Neural cell (in vitro differentiated cells): Measurements from ENCODE around the gene EHD1. TPM values are rescaled to one million over a fixed set of nuclear protein-coding genes. Genes with fewer than 3 reads are reported as not detected.

Experiments used
- H2AFZ ChIP-seq: fragments of 200-600, 300-800 bp; sonication (generic), shearing (Covaris generic); 2 replicates; pipeline ENCODE4 v1.6.0; 2014; ENCODE audit warnings: low read depth, mild to moderate bottlenecking, antibody characterized with exemption, low read length, moderate library complexity
- H3F3A ChIP-seq: fragments of 200-600 bp; shearing (Covaris generic); 2 replicates; pipeline ENCODE4 v1.6.1; 2016; ENCODE audit warnings: mild to moderate bottlenecking, moderate library complexity, mixed read lengths, antibody characterized with exemption, low read length; ENCODE audit not compliant: insufficient read depth, poor library complexity, severe bottlenecking
- H3K27ac ChIP-seq: fragments of 200-600, 300-800 bp; sonication (generic), shearing (Covaris generic); 2 replicates; pipeline ENCODE4 v1.5.1; 2014; ENCODE audit warnings: mild to moderate bottlenecking, low read length, moderate library complexity
- H3K27me3 ChIP-seq: fragments of 300-800, 200-600 bp; sonication (generic), shearing (Covaris generic); 2 replicates; pipeline ENCODE4 v1.6.0; 2014; ENCODE audit warnings: mild to moderate bottlenecking, low read depth, low read length, moderate library complexity; ENCODE audit not compliant: insufficient read depth
- H3K36me3 ChIP-seq: fragments of 300-800, 200-600 bp; sonication (generic), shearing (Covaris generic); 2 replicates; pipeline ENCODE4 v1.5.1; 2014; ENCODE audit warnings: mild to moderate bottlenecking, antibody characterized with exemption, low read length, moderate library complexity; ENCODE audit not compliant: insufficient read depth
- H3K4me2 ChIP-seq: fragments of 300-800, 200-600 bp; sonication (generic), shearing (Covaris generic); 2 replicates; pipeline ENCODE4 v1.6.0; 2014; ENCODE audit warnings: mild to moderate bottlenecking, low read length
- H3K4me3 ChIP-seq: fragments of 300-800, 200-600 bp; sonication (generic), shearing (Covaris generic); 2 replicates; pipeline ENCODE4 v1.5.1; 2014; ENCODE audit warnings: mild to moderate bottlenecking, low read length, moderate library complexity
- H3K79me2 ChIP-seq: fragments of 200-600 bp; shearing (Covaris generic); replicated peaks from 2 replicates; pipeline ENCODE4 v1.6.0; 2014; ENCODE audit warnings: mild to moderate bottlenecking, low read length, moderate library complexity; ENCODE audit not compliant: insufficient read depth
- H3K9ac ChIP-seq: fragments of 300-800, 200-600 bp; sonication (generic), shearing (Covaris generic); 2 replicates; pipeline ENCODE4 v1.6.1; 2016; ENCODE audit warnings: mild to moderate bottlenecking, low read length, mixed read lengths
- H3K9me2 ChIP-seq: fragments of 200-600 bp; shearing (Covaris generic); 2 replicates; pipeline ENCODE4 v1.6.1; 2016; ENCODE audit warnings: mild to moderate bottlenecking, low read length, mixed read lengths; ENCODE audit not compliant: insufficient read depth
- H3K9me3 ChIP-seq: fragments of 200-600, 300-800 bp; sonication (generic), shearing (Covaris generic); 2 replicates; pipeline ENCODE4 v1.6.1; 2016; ENCODE audit warnings: mild to moderate bottlenecking, mixed run types, low read length, moderate library complexity, mixed read lengths
- H4K20me1 ChIP-seq: fragments of 200-600 bp; shearing (Covaris generic); 2 replicates; pipeline ENCODE4 v1.6.1; 2016; ENCODE audit warnings: mild to moderate bottlenecking, mixed run types; ENCODE audit not compliant: insufficient read depth
- EP300 ChIP-seq: fragments of 450-650 bp; conservative IDR thresholded peaks from 2 replicates; pipeline ENCODE4 v1.6.1; 2014; ENCODE audit warnings: antibody characterized with exemption, mild to moderate bottlenecking, moderate library complexity; ENCODE audit not compliant: poor library complexity, severe bottlenecking
- EZH2 ChIP-seq: fragments of 200-600, 300-800 bp; shearing (Covaris generic), sonication (generic); IDR thresholded peaks from 2 replicates; pipeline ENCODE4 v1.6.1; 2014; ENCODE audit warnings: antibody characterized with exemption, low read length, borderline replicate concordance, mild to moderate bottlenecking; ENCODE audit not compliant: insufficient read depth, poor library complexity, severe bottlenecking
- MXI1 ChIP-seq: fragments of 450-650 bp; conservative IDR thresholded peaks from 2 replicates; pipeline ENCODE4 v1.6.1; 2014; ENCODE audit warnings: antibody characterized with exemption, mild to moderate bottlenecking; ENCODE audit not compliant: poor library complexity, severe bottlenecking
- POLR2AphosphoS5 ChIP-seq: IDR thresholded peaks from 2 replicates; pipeline ENCODE4 v1.6.1; 2012
- RAD21 ChIP-seq: fragments of 450-650 bp; conservative IDR thresholded peaks from 2 replicates; pipeline ENCODE4 v1.6.1; 2014; ENCODE audit warnings: antibody characterized with exemption, mild to moderate bottlenecking, moderate library complexity
- SMC3 ChIP-seq: fragments of 450-650 bp; conservative IDR thresholded peaks from 2 replicates; pipeline ENCODE4 v1.6.1; 2014; ENCODE audit warnings: antibody characterized with exemption, mild to moderate bottlenecking, moderate library complexity; ENCODE audit not compliant: poor library complexity
- TAF1 ChIP-seq: IDR thresholded peaks from 2 replicates; pipeline ENCODE4 v1.6.1; 2012; ENCODE audit warnings: low read depth
- polyA plus RNA-seq: library from polyadenylated mRNA; depleted of rRNA; stranded (reverse); fragments of >200 nt; gene quantifications from 2 replicates; pipeline ENCODE4 v1.2.3, GENCODE V29; 2014
- TF ChIP-seq, protein P1 (sequence below): fragments of 450-650 bp; IDR thresholded peaks from 2 replicates; pipeline ENCODE4 v1.5.1; 2014; ENCODE audit warnings: antibody characterized with exemption, mild to moderate bottlenecking, moderate library complexity; ENCODE audit not compliant: poor library complexity, severe bottlenecking
- TF ChIP-seq, protein P2 (sequence below): IDR thresholded peaks from 2 replicates; pipeline ENCODE4 v1.6.1; 2012; ENCODE audit warnings: borderline replicate concordance

The EHD1 gene
- polyA plus RNA-seq, 1 donor from 2014 or later = 26.4 TPM

DNA sequence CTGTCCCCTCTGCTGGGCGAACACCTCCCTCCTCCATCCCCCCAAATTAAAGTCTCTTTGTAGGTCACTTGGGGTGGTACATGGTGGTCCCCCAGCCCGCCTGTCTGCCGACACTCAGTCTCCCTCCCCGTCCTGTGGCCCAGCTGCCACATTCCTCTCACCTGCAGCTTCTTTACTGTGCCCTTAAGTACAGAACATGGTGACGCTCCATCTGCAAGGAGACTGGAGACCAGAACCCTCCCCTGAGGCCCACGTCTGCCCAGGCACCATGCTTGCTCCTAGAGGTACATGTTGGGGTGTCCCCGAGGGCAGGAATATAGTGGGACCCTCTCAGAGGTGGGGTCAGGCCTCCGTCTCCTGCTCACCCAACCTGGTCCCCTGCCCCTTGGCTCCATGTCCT lies 5.6 kb upstream of the EHD1 start:
- no peak overlapping the region for H3K27ac ChIP-seq
- no peak overlapping the region for H2AFZ ChIP-seq
- H3K27me3 ChIP-seq = no peaks in the 10 kb centered on the region
- H4K20me1 ChIP-seq = no peaks in the 10 kb centered on the region
- H3K79me2 ChIP-seq = no peaks in the 10 kb centered on the region
- no peaks in the 10 kb centered on the region for H3F3A ChIP-seq
- H3K4me2 ChIP-seq = no peak overlapping the region
- H3K36me3 ChIP-seq = no peaks in the 10 kb centered on the region
- no peaks in the 10 kb centered on the region for H3K9me3 ChIP-seq
- no peaks in the 10 kb centered on the region for H3K9me2 ChIP-seq
- H3K9ac ChIP-seq = no peak overlapping the region
- TF ChIP-seq SMC3 (no peak), EZH2 (no peak), POLR2AphosphoS5 (no peak), MXI1 (no peak), RAD21 (no peak), TAF1 (no peak), EP300 (no peak)
- TF ChIP-seq, protein P1, sequence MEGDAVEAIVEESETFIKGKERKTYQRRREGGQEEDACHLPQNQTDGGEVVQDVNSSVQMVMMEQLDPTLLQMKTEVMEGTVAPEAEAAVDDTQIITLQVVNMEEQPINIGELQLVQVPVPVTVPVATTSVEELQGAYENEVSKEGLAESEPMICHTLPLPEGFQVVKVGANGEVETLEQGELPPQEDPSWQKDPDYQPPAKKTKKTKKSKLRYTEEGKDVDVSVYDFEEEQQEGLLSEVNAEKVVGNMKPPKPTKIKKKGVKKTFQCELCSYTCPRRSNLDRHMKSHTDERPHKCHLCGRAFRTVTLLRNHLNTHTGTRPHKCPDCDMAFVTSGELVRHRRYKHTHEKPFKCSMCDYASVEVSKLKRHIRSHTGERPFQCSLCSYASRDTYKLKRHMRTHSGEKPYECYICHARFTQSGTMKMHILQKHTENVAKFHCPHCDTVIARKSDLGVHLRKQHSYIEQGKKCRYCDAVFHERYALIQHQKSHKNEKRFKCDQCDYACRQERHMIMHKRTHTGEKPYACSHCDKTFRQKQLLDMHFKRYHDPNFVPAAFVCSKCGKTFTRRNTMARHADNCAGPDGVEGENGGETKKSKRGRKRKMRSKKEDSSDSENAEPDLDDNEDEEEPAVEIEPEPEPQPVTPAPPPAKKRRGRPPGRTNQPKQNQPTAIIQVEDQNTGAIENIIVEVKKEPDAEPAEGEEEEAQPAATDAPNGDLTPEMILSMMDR = no peak
- TF ChIP-seq, protein P2, sequence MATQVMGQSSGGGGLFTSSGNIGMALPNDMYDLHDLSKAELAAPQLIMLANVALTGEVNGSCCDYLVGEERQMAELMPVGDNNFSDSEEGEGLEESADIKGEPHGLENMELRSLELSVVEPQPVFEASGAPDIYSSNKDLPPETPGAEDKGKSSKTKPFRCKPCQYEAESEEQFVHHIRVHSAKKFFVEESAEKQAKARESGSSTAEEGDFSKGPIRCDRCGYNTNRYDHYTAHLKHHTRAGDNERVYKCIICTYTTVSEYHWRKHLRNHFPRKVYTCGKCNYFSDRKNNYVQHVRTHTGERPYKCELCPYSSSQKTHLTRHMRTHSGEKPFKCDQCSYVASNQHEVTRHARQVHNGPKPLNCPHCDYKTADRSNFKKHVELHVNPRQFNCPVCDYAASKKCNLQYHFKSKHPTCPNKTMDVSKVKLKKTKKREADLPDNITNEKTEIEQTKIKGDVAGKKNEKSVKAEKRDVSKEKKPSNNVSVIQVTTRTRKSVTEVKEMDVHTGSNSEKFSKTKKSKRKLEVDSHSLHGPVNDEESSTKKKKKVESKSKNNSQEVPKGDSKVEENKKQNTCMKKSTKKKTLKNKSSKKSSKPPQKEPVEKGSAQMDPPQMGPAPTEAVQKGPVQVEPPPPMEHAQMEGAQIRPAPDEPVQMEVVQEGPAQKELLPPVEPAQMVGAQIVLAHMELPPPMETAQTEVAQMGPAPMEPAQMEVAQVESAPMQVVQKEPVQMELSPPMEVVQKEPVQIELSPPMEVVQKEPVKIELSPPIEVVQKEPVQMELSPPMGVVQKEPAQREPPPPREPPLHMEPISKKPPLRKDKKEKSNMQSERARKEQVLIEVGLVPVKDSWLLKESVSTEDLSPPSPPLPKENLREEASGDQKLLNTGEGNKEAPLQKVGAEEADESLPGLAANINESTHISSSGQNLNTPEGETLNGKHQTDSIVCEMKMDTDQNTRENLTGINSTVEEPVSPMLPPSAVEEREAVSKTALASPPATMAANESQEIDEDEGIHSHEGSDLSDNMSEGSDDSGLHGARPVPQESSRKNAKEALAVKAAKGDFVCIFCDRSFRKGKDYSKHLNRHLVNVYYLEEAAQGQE = no peak
- no peak overlapping the region for H3K4me3 ChIP-seq

DNA sequence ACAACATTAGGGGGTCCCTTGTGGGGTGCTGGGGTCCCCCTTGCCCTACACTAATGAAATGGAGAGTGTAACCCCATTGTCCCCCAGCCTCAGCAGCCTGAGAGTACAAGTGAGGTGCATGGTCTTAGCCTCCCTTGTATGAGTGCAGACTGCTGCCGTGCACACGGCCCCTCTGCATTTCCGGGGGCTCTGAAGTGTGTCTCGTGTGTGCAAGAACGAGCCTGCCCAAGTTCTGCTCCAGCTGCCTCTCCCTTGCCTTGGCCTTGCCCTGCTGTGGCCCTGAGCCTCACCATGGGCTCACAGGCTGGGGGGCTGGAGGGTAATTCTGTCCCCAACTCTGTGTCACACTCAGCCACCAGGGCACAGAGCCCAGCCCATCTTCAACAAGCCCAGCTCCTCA lies 5.2 kb upstream of the EHD1 start:
- Histone ChIP-seq H3F3A (no peaks in the 10 kb centered on the region), H3K36me3 (no peaks in the 10 kb centered on the region), H3K4me3 (no peak overlapping the region), H3K4me2 (no peak overlapping the region), H3K27ac (no peak overlapping the region), H4K20me1 (no peaks in the 10 kb centered on the region), H3K9me2 (no peaks in the 10 kb centered on the region), H3K79me2 (no peaks in the 10 kb centered on the region), H3K9ac (no peak overlapping the region), H3K27me3 (no peaks in the 10 kb centered on the region), H2AFZ (no peak overlapping the region), H3K9me3 (no peaks in the 10 kb centered on the region)
- TF ChIP-seq RAD21 (no peak), MXI1 (no peak), SMC3 (no peak), EZH2 (no peak), POLR2AphosphoS5 (no peak), TAF1 (no peak), EP300 (no peak)
- TF ChIP-seq, protein P2 = no peak
- TF ChIP-seq, protein P1 = no peak
